Femur (tissue), 1 donor: ENCODE measurements around the gene C1QTNF6.
"Not testable (repeated sequence)": the region's sequence is repeated elsewhere in the genome, so short reads cannot be mapped to it uniquely, and the experiment has no call there.

ENCODE experiments used
- DNase-seq: peaks from one replicate; pipeline ENCODE4 v3.0.0-alpha.2; 2017

C1QTNF6 gene

GRCh38 chr22:37206841-37207821 is 19.1 kb upstream of the C1QTNF6 start:
- no peak for DNase-seq

- no peak for DNase-seq
These were observed 18.2 kb upstream of the C1QTNF6 start for GRCh38 chr22:37206118-37206840.

GRCh38 chr22:37205046-37205445 is 17.0 kb upstream of the C1QTNF6 start:
- DNase-seq: no peak

- DNase-seq: no peak
These were observed 16.1 kb upstream of the C1QTNF6 start for GRCh38 chr22:37204045-37204655.

DNA sequence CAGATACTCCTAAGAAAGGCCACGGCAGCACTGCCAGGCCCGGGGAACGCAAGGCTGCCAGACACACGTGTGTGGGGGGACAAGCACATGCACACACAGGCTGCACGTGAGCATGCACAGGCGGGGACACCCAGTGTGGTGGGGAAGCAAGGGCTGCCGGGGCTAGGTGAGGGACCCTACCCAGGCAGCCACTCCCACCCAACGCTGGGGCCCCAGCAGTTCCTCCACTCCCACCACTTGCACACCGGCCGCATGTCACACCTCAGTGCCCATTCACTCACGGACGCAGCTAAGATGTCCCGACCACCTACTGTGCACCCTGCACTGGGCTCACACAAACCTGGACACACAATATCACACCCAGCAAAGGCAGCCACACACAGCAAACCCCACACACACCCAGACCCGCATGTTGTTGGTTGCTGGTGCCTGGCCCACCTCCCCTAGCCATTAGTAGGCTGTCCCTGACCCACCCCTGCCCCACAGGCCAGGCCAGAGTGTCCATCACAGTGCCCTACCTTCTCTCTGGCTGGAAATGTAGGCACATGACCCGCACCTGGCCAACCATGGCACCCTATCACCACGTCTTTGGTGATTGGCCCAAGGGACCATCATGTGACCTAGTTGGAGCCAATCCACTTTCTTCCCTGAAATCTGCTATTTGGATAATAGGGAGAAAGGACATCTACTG is 15.5 kb upstream of the C1QTNF6 start:
- DNase-seq: no peak

GRCh38 chr22:37202716-37203115 is 14.7 kb upstream of the C1QTNF6 start:
- DNase-seq: no peak

- DNase-seq: no peak
These were observed 14.0 kb upstream of the C1QTNF6 start for GRCh38 chr22:37202001-37202555.

DNA sequence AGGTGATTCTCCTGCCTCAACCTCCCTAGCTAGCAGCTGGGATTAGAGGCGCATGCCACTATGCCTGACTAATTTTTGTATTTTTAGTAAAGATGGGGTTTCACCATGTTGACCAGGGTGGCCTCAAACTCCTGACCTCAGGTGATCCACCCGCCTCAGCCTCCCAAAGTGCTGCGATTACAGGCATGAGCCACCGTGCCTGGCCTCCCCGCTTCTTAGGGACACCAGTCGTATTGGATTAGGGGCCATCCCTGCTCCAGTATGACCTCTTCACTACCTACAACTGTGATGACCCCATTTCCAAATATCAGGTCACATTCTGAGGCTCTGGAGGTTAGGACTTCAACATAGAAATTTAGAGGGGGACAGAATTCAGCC is 13.4 kb upstream of the C1QTNF6 start:
- DNase-seq: not testable (repeated sequence)

DNA sequence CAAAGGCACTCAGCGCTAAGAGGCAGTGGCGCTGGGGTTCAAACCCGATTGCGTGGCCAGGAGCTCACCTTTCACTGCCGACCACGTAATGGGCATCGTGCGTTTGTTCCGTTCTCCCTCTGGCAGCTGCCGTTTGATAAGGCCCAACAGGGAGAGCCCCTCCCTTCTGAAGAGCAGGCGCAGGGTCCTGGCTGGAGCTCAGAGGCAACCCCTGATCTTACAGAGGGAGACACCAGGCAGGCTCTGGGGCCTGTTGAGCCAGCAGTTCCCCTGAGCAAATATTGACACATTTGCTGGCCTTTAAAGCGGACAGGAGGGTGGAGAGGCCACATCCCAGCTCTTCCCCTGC is 11.7 kb upstream of the C1QTNF6 start:
- DNase-seq: no peak

DNA sequence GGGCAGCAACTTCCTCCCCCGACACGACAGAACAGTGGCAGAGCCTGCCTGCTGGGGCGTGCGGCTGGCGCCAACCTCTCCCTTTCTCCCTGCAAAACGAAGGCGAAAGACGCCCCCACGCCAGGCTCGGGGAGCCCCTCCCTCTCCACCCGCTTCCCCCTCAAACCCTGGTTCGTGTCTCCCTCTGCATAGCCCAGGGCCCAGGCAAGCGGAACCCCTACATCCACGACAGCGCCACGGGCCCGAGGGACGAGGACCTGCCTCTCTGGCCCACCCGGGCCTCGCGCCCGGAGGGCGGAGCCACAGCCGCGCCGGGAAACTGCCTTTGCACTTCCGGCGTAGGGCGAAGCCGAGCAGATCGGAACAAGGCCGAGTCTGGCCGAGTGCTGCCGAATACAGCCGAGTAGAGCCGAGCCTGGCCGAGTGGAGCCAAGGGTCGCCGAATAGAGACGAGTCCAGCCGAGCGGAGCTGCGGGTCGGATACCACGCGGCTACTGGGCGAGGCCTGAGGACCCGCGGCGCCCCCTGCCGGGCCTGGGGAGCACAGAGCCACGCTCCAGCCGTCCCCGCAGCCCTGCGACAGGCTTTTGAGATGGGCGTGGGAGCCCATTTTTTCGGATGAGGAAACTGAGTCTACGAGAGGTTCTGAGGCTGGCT is 11.2 kb upstream of the C1QTNF6 start:
- peak; percentile 100 for DNase-seq

GRCh38 chr22:37198258-37199102 is 10.4 kb upstream of the C1QTNF6 start:
- DNase-seq: peak; percentile 90

- peak; percentile 60 for DNase-seq
These were observed 9.6 kb upstream of the C1QTNF6 start for GRCh38 chr22:37197451-37198257.

GRCh38 chr22:37196539-37197450 is 8.7 kb upstream of the C1QTNF6 start:
- peak; percentile 87 for DNase-seq

- DNase-seq: no peak
These were observed 7.9 kb upstream of the C1QTNF6 start for GRCh38 chr22:37195921-37196320.

DNA sequence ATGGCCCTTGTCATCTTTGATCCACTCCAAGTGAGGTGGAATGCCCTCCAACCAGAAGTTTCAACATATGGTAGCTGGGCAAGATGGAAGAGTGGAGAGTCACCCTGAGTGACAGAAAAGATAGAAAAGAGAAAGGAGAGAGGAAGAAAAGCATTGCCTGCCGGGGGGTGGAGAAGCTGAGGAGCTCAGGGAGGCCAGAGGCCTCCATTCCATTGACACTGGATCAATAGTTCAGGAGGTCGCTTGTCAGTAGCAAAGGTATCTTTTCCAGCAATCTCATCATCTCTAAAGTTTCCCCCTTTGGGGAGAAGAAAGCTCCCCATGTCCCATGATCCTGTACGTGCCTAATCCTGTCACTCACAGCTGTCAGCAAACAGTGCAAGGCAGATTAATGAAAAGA is 6.7 kb upstream of the C1QTNF6 start:
- DNase-seq: no peak

- DNase-seq: no peak
These were observed 5.7 kb upstream of the C1QTNF6 start for GRCh38 chr22:37193629-37194191.

DNA sequence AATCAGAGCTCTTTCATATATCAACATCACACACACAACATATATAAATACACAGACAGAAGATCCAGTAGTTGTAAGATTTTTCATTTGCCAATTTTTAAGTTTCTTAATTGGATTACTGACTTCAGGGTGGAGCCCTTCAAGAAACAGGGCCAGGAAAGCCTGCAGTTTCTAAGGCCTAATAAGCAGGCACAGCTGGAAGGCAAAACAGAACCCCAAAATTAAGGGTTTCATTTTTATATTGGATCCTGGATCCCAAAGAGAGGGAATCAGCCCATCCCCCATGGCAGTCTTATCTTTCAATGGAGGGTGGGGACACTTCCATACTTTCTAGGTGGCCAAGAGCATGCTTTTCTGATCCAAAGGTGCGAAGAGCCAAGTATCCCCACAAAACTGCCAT is 4.7 kb upstream of the C1QTNF6 start:
- no peak for DNase-seq

DNA sequence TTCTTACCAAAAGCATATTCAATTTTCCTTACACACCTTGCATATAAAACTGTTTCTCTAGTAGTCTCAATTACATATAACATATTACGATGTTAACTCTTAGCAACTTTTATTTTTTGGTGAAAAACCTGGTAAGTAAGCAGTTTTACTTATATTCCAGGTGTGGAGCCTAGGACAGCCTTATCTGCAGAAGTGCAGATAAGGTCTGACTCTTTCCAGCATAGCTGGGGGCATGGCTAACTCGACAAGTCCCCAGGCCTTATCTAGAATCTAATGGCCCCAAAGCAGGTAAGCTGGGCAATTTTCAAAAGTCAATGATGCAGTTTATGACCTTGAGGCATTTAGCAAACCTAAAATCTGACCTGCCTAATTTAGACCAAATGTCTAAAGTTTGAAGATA is 4.2 kb upstream of the C1QTNF6 start:
- DNase-seq: no peak

GRCh38 chr22:37190262-37190780 is 2.3 kb upstream of the C1QTNF6 start:
- no peak for DNase-seq
